Body of pancreas (tissue), 4 donors: ENCODE results near the gene ISG20. TPM values are rescaled to one million over a fixed set of nuclear protein-coding genes. Genes with fewer than 3 reads are reported as not detected.
A peak's percentile ranks its signal among the peaks of the same experiment; 100 is the strongest.

Experiments used
- ATAC-seq: fragments of 150-250 bp; one replicate; pipeline ENCODE4 v1.9.1; 2016
- DNase-seq, 4 donors: peaks; one replicate each; pipeline ENCODE4 v3.0.0-alpha.2; 2019
- H3K27ac ChIP-seq, 4 donors: fragments of 200-600 bp; sonication (generic); 1 replicate in 3 of 4; 2 replicates in 1 of 4; pipeline versions ENCODE4 v1.5.1 to v1.6.1; 2016 to 2019; ENCODE audit warnings: mild to moderate bottlenecking in 1 of 4, mixed read lengths in 1 of 4, moderate library complexity in 1 of 4
- H3K27me3 ChIP-seq, 2 donors: fragments of 200-600 bp; sonication (generic); one replicate each; pipeline ENCODE4 v1.6.0; 2016; ENCODE audit warnings: mild to moderate bottlenecking in 1 of 2
- H3K36me3 ChIP-seq, 2 donors: fragments of 200-600 bp; sonication (generic); replicated peaks in 1 of 2; 2 replicates each; pipeline ENCODE4 v1.5.1; 2016; ENCODE audit warnings: low read depth in 2 of 2; ENCODE audit not compliant: insufficient read depth in 1 of 2
- H3K4me1 ChIP-seq: fragments of 200-600 bp; sonication (generic); one replicate; pipeline ENCODE4 v1.6.0; 2016
- H3K4me3 ChIP-seq, 2 donors: fragments of 200-600 bp; sonication (generic); 1 replicate in 1 of 2; 2 replicates in 1 of 2; pipeline ENCODE4 v1.5.1; 2016 to 2019
- H3K9me3 ChIP-seq, 3 donors: fragments of 200-600 bp; sonication (generic); 1 replicate in 2 of 3; 2 replicates in 1 of 3; pipeline ENCODE4 v1.5.1; 2016
- POLR2A ChIP-seq, 3 donors: fragments of 450-650 bp; IDR thresholded peaks; one replicate each; pipeline ENCODE4 v1.6.1; 2016; ENCODE audit warnings: antibody characterized with exemption in 3 of 3, mild to moderate bottlenecking in 2 of 3
- WGBS, 2 donors: methylation state at CpG; one replicate each; pipeline ENCODE4 v1.1.5; 2017; 5-methylcytosine and 5-hydroxymethylcytosine counted together
- intact Hi-C: fragments of 100-400 bp; cut with DNase I; formaldehyde crosslinking; loops from one replicate; pipeline ENCODE4 v1.15.1; 2023
- total RNA-seq, 2 donors: library from RNA; depleted of rRNA; stranded (reverse); fragments of >200 nt; gene quantifications; one replicate each; pipeline ENCODE4 v1.1.0, GENCODE V29; 2016
- TF ChIP-seq, protein P1 (sequence below), 7 experiments: fragments of 450-650 bp in 4 of 7; fragments of 200-600 bp in 3 of 7; sonication (generic) in 3 of 7; IDR thresholded peaks; one replicate each; pipeline ENCODE4 v1.5.1; 2016 to 2019; ENCODE audit warnings: antibody characterized with exemption in 7 of 7

ISG20 gene
- total RNA-seq, 2 donors from 2014 or later, result 2.9 to 25.4 TPM

DNA sequence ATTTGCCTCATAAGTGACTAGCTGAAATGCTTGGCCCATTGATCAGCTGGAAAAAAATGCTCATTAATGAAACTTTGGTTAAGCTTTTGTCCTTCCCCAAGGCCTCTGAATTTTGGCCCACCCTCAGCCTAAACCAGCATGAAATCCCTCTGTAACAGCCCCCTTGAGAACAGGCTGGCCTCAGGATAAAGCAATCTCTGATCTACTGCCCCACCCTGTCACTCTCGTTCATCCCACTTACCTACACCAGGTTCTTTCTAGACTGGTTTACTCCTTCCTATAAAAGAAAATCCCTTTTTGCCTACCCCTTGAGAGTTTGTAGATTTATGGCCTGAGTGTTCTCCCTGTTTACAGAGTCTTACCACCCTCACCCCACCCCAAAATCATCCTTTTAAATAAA, 21.0 kb upstream of the ISG20 start:
- no peaks in the 10 kb centered on the region for H3K36me3 ChIP-seq
- no peaks in the 10 kb centered on the region for H3K9me3 ChIP-seq
- intact Hi-C loops, result loop anchor here (10.0 kb wide), 1 partner anchor 143 kb away; no protein-coding TSS in a partner anchor
- no peak for DNase-seq
- ATAC-seq, result no peak
- H3K27ac ChIP-seq, result no peak overlapping the region
- peaks cover 42% of the 10 kb centered on the region for H3K4me1 ChIP-seq
- TF ChIP-seq POLR2A (IDR thresholded peaks at IDR 0.05), result no peak
- TF ChIP-seq, protein P1, sequence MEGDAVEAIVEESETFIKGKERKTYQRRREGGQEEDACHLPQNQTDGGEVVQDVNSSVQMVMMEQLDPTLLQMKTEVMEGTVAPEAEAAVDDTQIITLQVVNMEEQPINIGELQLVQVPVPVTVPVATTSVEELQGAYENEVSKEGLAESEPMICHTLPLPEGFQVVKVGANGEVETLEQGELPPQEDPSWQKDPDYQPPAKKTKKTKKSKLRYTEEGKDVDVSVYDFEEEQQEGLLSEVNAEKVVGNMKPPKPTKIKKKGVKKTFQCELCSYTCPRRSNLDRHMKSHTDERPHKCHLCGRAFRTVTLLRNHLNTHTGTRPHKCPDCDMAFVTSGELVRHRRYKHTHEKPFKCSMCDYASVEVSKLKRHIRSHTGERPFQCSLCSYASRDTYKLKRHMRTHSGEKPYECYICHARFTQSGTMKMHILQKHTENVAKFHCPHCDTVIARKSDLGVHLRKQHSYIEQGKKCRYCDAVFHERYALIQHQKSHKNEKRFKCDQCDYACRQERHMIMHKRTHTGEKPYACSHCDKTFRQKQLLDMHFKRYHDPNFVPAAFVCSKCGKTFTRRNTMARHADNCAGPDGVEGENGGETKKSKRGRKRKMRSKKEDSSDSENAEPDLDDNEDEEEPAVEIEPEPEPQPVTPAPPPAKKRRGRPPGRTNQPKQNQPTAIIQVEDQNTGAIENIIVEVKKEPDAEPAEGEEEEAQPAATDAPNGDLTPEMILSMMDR (IDR thresholded peaks at IDR 0.05), result no peak
- WGBS, 2 donors, result 86 to 88% methylated on average over 1 of the region's 1 CpG
- no peak overlapping the region for H3K4me3 ChIP-seq
- no peaks in the 10 kb centered on the region for H3K27me3 ChIP-seq

DNA sequence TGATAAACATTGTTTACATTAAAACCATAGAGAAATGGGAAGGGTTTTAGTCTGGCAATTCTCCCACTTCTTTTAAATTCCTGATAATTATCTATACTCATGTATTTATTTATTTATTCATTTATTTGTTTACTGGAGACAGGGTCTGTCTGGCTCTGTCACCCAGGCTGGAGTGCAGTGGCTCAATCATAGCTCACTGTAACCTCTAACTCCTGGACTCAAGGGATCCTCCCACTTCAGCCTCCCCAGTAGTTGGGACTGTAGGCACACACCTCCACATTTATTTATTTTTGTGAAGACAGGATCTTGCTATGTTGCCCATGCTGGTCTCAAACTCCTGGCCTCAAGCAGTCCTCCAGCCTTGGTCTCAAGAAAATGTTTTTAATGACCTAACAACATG, 20.1 kb upstream of the ISG20 start:
- peaks cover 50% of the 10 kb centered on the region for H3K4me1 ChIP-seq
- DNase-seq, result no peak
- no peaks in the 10 kb centered on the region for H3K9me3 ChIP-seq
- no peaks in the 10 kb centered on the region for H3K27me3 ChIP-seq
- H3K36me3 ChIP-seq, result no peaks in the 10 kb centered on the region
- no peak overlapping the region for H3K4me3 ChIP-seq
- TF ChIP-seq POLR2A (IDR thresholded peaks at IDR 0.05), result no peak
- TF ChIP-seq, protein P1 (IDR thresholded peaks at IDR 0.05), result no peak
- H3K27ac ChIP-seq, result no peak overlapping the region
- intact Hi-C loops, result loop anchor here (10.0 kb wide), 1 partner anchor 144 kb away; no protein-coding TSS in a partner anchor
- ATAC-seq, result no peak

DNA sequence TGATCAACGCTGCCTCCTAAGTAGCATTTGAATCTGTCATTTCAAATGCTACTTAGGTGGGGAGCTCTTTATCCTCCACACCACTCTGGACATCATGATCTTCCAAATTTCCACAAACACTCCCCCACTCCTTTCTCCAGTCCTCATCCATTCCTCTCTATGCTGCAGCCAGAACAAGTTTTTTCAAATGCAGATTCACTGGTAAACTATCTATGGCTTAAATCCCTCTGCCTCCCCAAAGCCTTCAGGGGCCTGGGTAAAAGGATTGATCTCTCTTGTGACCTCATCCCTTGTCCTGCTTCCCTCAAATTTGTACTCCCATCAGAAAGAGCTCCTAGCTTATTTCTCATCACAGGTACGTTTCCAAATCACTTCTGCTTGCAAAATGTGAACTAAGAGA, 19.0 kb upstream of the ISG20 start:
- no peak for DNase-seq
- Histone ChIP-seq H3K27ac (no peak overlapping the region), H3K27me3 (no peaks in the 10 kb centered on the region), H3K9me3 (no peaks in the 10 kb centered on the region), H3K36me3 (no peaks in the 10 kb centered on the region), H3K4me1 (peaks cover 50% of the 10 kb centered on the region), H3K4me3 (no peak overlapping the region)
- TF ChIP-seq, protein P1 (IDR thresholded peaks at IDR 0.05), result no peak
- TF ChIP-seq POLR2A (IDR thresholded peaks at IDR 0.05), result no peak
- 66 to 83% methylated on average over 2 of the region's 2 CpGs for WGBS, 2 donors
- no peak for ATAC-seq
- intact Hi-C loops, result loop anchor here (10.0 kb wide), 1 partner anchor 145 kb away; no protein-coding TSS in a partner anchor

DNA sequence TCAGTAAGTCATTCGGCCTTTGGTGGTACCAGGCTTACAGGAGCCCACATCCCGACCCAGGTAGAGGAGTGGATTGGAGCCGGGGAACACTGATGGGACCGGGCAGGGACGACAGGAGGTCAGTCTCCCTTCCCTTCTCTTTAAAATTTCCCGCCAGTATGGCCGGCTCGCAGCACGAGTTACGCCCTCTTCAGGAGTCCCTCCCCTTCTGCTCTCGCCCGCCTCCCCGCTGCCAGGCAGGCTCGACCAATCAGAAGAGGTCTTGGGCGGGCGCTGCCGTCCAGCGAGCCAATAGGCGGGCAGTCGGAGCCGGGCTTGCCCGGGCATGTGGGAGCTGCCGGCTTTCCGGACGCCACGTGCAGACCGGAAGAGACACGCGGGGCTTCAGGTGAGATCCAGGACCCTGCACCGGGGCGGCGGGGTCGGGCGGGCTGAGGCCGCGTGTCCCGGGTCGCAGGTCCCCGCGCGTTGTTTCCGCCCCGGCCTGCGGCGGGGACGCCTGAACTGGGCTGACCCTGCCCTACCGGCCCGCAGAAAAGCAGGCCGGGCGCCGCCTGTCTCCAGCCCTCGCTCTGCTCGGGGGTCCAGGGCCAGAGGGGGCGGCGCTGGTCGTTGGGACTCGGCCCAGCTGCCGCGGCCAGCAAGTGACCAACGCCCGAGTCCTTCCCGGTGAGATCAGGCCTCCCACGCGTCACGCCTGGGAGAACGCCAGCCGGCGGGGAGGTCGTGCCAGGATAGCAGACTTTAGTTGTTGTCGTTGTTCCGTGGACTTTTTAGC, 17.6 kb upstream of the ISG20 start, which contains the start of gene AEN:
AEN (plus strand) TSS at position 346 of the 778 bp plus-strand sequence. CDS start 4,870 bp downstream, outside the sequence.
- Histone ChIP-seq H3K4me1 (peaks cover 42% of the 10 kb centered on the region), H3K36me3 (peaks cover 0 to 1% of the 10 kb centered on the region in 2 donors), H3K4me3 (peak within 1 kb of the TSS; percentile 81 to 93), H3K27me3 (no peaks in the 10 kb centered on the region), H3K9me3 (no peaks in the 10 kb centered on the region), H3K27ac (peak within 1 kb of the TSS; percentile 62 to 96 (median 88))
- intact Hi-C loops, result no loop called here
- TF ChIP-seq POLR2A (IDR thresholded peaks at IDR 0.05), result peak; percentile 53 to 72 (median 64)
- TF ChIP-seq, protein P1 (IDR thresholded peaks at IDR 0.05), result peak in 2 of 7 experiments; percentile 27 to 32
- DNase-seq (peak; percentile 95 to 97 (median 96)), ATAC-seq (peak; percentile 99)
- WGBS, 2 donors, result 0% methylated on average over 21 to 62 of the region's 71 CpGs
